GM18907 (cell line): Measurements from ENCODE around the gene C1orf116.
A peak's percentile ranks its signal among the peaks of the same experiment; 100 is the strongest.

Experiments
- ATAC-seq: cut with Tn5 transposase; IDR thresholded peaks from one replicate; pipeline ENCODE4 v1.9.1; 2021; ENCODE audit warnings: mild to moderate bottlenecking, moderate library complexity; ENCODE audit not compliant: unreplicated experiment

The C1orf116 gene

GRCh38 chr1:207032528-207033017 lies at the start of gene C1orf116:
C1orf116 (minus strand) TSS chr1:207032756; CDS start chr1:207027598, 5,158 bp downstream.
- ATAC-seq: no peak

- no peak for ATAC-seq
These were observed 49.2 kb upstream of the C1orf116 start for GRCh38 chr1:207081806-207082205.

GRCh38 chr1:207081088-207081487 lies 48.5 kb upstream of the C1orf116 start:
- no peak for ATAC-seq

GRCh38 chr1:207079706-207080241 lies 47.2 kb upstream of the C1orf116 start:
- ATAC-seq: no peak

GRCh38 chr1:207078578-207079132 lies 46.1 kb upstream of the C1orf116 start:
- no peak for ATAC-seq

- no peak for ATAC-seq
These were observed 45.2 kb upstream of the C1orf116 start for GRCh38 chr1:207077470-207078377.

- ATAC-seq: no peak
These were observed 44.5 kb upstream of the C1orf116 start for GRCh38 chr1:207077012-207077411.

- ATAC-seq: no peak
These were observed 43.8 kb upstream of the C1orf116 start for GRCh38 chr1:207076181-207076955.

GRCh38 chr1:207073906-207074820 lies 41.6 kb upstream of the C1orf116 start:
- no peak for ATAC-seq

GRCh38 chr1:207072233-207072632 lies 39.7 kb upstream of the C1orf116 start:
- no peak for ATAC-seq

GRCh38 chr1:207071426-207071825 lies 38.9 kb upstream of the C1orf116 start:
- no peak for ATAC-seq

GRCh38 chr1:207070811-207071210 lies 38.3 kb upstream of the C1orf116 start:
- no peak for ATAC-seq

- ATAC-seq: peak; percentile 55
These were observed 37.4 kb upstream of the C1orf116 start for GRCh38 chr1:207069858-207070506.

GRCh38 chr1:207069061-207069460 lies 36.5 kb upstream of the C1orf116 start:
- ATAC-seq: no peak

GRCh38 chr1:207067665-207068064 lies 35.1 kb upstream of the C1orf116 start:
- no peak for ATAC-seq

- no peak for ATAC-seq
These were observed 34.6 kb upstream of the C1orf116 start for GRCh38 chr1:207067185-207067584.

- no peak for ATAC-seq
These were observed 32.0 kb upstream of the C1orf116 start for GRCh38 chr1:207064561-207064960.

- ATAC-seq: no peak
These were observed 30.5 kb upstream of the C1orf116 start for GRCh38 chr1:207063014-207063413.

GRCh38 chr1:207062058-207062457 lies 29.5 kb upstream of the C1orf116 start:
- ATAC-seq: no peak

GRCh38 chr1:207060596-207060995 lies 28.0 kb upstream of the C1orf116 start:
- no peak for ATAC-seq
